GM23338 (cell line): ENCODE measurements around the gene STKLD1. TPM values are rescaled to one million over a fixed set of nuclear protein-coding genes. Genes with fewer than 3 reads are reported as not detected.

ENCODE experiments used
- ATAC-seq: fragments of 200-7000 bp; cut with Tn5 transposase; 3 replicates; pipeline ENCODE4 v1.9.1; 2020
- DNase-seq: peaks from one replicate; pipeline ENCODE4 v3.0.0-alpha.2; 2015; ENCODE audit warnings: low spot score
- H2AFZ ChIP-seq: fragments of 200-600 bp; sonication (generic); 2 replicates; pipeline ENCODE4 v1.8.0; 2016; ENCODE audit warnings: antibody characterized with exemption, mild to moderate bottlenecking, moderate library complexity
- H3F3A ChIP-seq: fragments of 200-600 bp; sonication (generic); replicated peaks from 2 replicates; pipeline ENCODE4 v1.8.0; 2017; ENCODE audit warnings: antibody characterized with exemption, mixed run types, low read depth
- H3K27ac ChIP-seq: fragments of 200-600 bp; sonication (generic); 2 replicates; pipeline ENCODE4 v1.6.1; 2016; ENCODE audit warnings: low read depth
- H3K27me3 ChIP-seq: fragments of 200-600 bp; sonication (generic); 2 replicates; pipeline ENCODE4 v1.8.0; 2016; ENCODE audit warnings: mild to moderate bottlenecking, mixed run types, moderate library complexity; ENCODE audit not compliant: insufficient read depth
- H3K36me3 ChIP-seq: fragments of 200-600 bp; sonication (generic); 2 replicates; pipeline ENCODE4 v1.8.0; 2016; ENCODE audit warnings: mild to moderate bottlenecking; ENCODE audit not compliant: insufficient read depth
- H3K4me1 ChIP-seq: fragments of 200-600 bp; sonication (generic); 2 replicates; pipeline ENCODE4 v1.8.0; 2016; ENCODE audit warnings: mild to moderate bottlenecking, moderate library complexity; ENCODE audit not compliant: insufficient read depth
- H3K4me2 ChIP-seq: fragments of 200-600 bp; sonication (generic); 2 replicates; pipeline ENCODE4 v1.7.1; 2017; ENCODE audit warnings: mixed run types
- H3K4me3 ChIP-seq: fragments of 200-600 bp; sonication (generic); 2 replicates; pipeline ENCODE4 v1.6.1; 2016; ENCODE audit warnings: mixed run types
- H3K79me2 ChIP-seq: fragments of 200-600 bp; sonication (generic); replicated peaks from 2 replicates; pipeline ENCODE4 v1.8.0; 2017; ENCODE audit warnings: mild to moderate bottlenecking; ENCODE audit not compliant: insufficient read depth
- H3K9me2 ChIP-seq: fragments of 200-600 bp; sonication (generic); 2 replicates; pipeline ENCODE4 v1.8.0; 2017; ENCODE audit not compliant: insufficient read depth
- H4K20me1 ChIP-seq: fragments of 200-600 bp; sonication (generic); replicated peaks from 2 replicates; pipeline ENCODE4 v1.8.0; 2017; ENCODE audit warnings: mild to moderate bottlenecking; ENCODE audit not compliant: insufficient read depth
- H3K27ac Mint-ChIP-seq: 2 replicates; pipeline ENCODE4 v1.8.0; 2020; ENCODE audit warnings: inconsistent platforms, mild to moderate bottlenecking, moderate library complexity, mixed read lengths
- H3K27me3 Mint-ChIP-seq: 3 replicates; pipeline ENCODE4 v1.8.0; 2022; ENCODE audit warnings: low read depth, mild to moderate bottlenecking, moderate library complexity, mixed read lengths, inconsistent platforms; ENCODE audit not compliant: insufficient read depth, poor library complexity
- H3K36me3 Mint-ChIP-seq: 3 replicates; pipeline ENCODE4 v1.8.0; 2021; ENCODE audit warnings: low read depth, mild to moderate bottlenecking, inconsistent platforms, moderate library complexity, mixed read lengths
- H3K4me1 Mint-ChIP-seq: 3 replicates; pipeline ENCODE4 v1.8.0; 2020; ENCODE audit warnings: mild to moderate bottlenecking, inconsistent platforms, mixed read lengths
- H3K4me3 Mint-ChIP-seq: 3 replicates; pipeline ENCODE4 v1.8.0; 2021; ENCODE audit warnings: moderate library complexity, mild to moderate bottlenecking, inconsistent platforms, mixed read lengths
- H3K9me3 Mint-ChIP-seq: 3 replicates; pipeline ENCODE4 v1.8.0; 2020; ENCODE audit warnings: moderate library complexity, mild to moderate bottlenecking, inconsistent platforms, mixed read lengths
- CREB1 ChIP-seq: fragments of 250-450 bp; sonication (Bioruptor Pico); IDR thresholded peaks from 2 replicates; pipeline ENCODE4 v1.5.0; 2020; ENCODE audit warnings: low read depth, mild to moderate bottlenecking, moderate library complexity
- ETS1 ChIP-seq: IDR thresholded peaks from 2 replicates; pipeline ENCODE4 v1.6.1; 2016; ENCODE audit warnings: antibody characterized with exemption
- EZH2 ChIP-seq: fragments of 200-600 bp; sonication (generic); IDR thresholded peaks from one replicate; pipeline ENCODE4 v1.8.0; 2017; ENCODE audit warnings: antibody characterized with exemption, mild to moderate bottlenecking, low read depth; ENCODE audit not compliant: unreplicated experiment
- EZH2phosphoT487 ChIP-seq: fragments of 200-600 bp; sonication (generic); IDR thresholded peaks from one replicate; pipeline ENCODE4 v1.8.1; 2018; ENCODE audit warnings: antibody characterized with exemption; ENCODE audit not compliant: unreplicated experiment
- JUNB ChIP-seq: IDR thresholded peaks from one replicate; pipeline ENCODE4 v1.6.1; 2016; ENCODE audit warnings: antibody characterized with exemption; ENCODE audit not compliant: unreplicated experiment
- NANOG ChIP-seq: IDR thresholded peaks from 2 replicates; pipeline ENCODE4 v1.6.1; 2016; ENCODE audit warnings: antibody characterized with exemption, borderline replicate concordance
- POLR2AphosphoS5 ChIP-seq: IDR thresholded peaks from 2 replicates; pipeline ENCODE4 v1.6.1; 2016; ENCODE audit warnings: antibody characterized with exemption, low read depth
- REST ChIP-seq: IDR thresholded peaks from one replicate; pipeline ENCODE4 v1.6.1; 2018; ENCODE audit warnings: antibody characterized with exemption; ENCODE audit not compliant: unreplicated experiment
- STAT1 ChIP-seq: IDR thresholded peaks from one replicate; pipeline ENCODE4 v1.6.1; 2016; ENCODE audit warnings: antibody characterized with exemption; ENCODE audit not compliant: unreplicated experiment
- ZNF114 ChIP-seq: fragments of 250-450 bp; sonication (Bioruptor Pico); IDR thresholded peaks from 2 replicates; pipeline ENCODE4 v1.5.0; 2020; ENCODE audit warnings: mild to moderate bottlenecking, moderate library complexity
- ZNF331 ChIP-seq: fragments of 250-450 bp; sonication (Bioruptor Pico); IDR thresholded peaks from 2 replicates; pipeline ENCODE4 v1.5.0; 2020; ENCODE audit warnings: low read depth, mild to moderate bottlenecking, moderate library complexity
- ZNF462 ChIP-seq: fragments of 250-450 bp; sonication (Bioruptor Pico); IDR thresholded peaks from 2 replicates; pipeline ENCODE4 v1.5.0; 2020; ENCODE audit warnings: mild to moderate bottlenecking, moderate library complexity
- polyA plus RNA-seq: library from polyadenylated mRNA; unstranded; fragments of >200 nt; fragmentation: Nextera tagmentation; extraction: Ambion mirVana; gene quantifications from 2 replicates; pipeline ENCODE4 v1.2.1, GENCODE V29; 2016
- total RNA-seq: library from RNA; depleted of rRNA; stranded (reverse); fragments of >200 nt; shearing (Covaris generic); gene quantifications from 2 replicates; pipeline ENCODE4 v1.2.3, GENCODE V29; 2014
- TF ChIP-seq, protein P1 (sequence below), 2 experiments: fragments of 200-600 bp in 1 of 2; sonication (generic) in 1 of 2; conservative IDR thresholded peaks; 2 replicates each; pipeline versions ENCODE4 v1.5.1 to v1.6.1; 2016 to 2017; ENCODE audit warnings: antibody characterized with exemption in 2 of 2, low read depth in 2 of 2, mild to moderate bottlenecking in 2 of 2, moderate library complexity in 1 of 2

The STKLD1 gene
- total and polyA plus RNA-seq, 2 experiments from 2014 or later = 0.57 TPM; not detected in 1

- TF ChIP-seq CREB1 (CRISPR knock-in tag) (no peak), REST (no peak), NANOG (no peak), EZH2phosphoT487 (no peak), EZH2 (no peak), ETS1 (no peak), JUNB (no peak), ZNF331 (no peak), ZNF462 (CRISPR knock-in tag) (no peak), POLR2AphosphoS5 (no peak), ZNF114 (CRISPR knock-in tag) (no peak), STAT1 (no peak)
- TF ChIP-seq, protein P1, sequence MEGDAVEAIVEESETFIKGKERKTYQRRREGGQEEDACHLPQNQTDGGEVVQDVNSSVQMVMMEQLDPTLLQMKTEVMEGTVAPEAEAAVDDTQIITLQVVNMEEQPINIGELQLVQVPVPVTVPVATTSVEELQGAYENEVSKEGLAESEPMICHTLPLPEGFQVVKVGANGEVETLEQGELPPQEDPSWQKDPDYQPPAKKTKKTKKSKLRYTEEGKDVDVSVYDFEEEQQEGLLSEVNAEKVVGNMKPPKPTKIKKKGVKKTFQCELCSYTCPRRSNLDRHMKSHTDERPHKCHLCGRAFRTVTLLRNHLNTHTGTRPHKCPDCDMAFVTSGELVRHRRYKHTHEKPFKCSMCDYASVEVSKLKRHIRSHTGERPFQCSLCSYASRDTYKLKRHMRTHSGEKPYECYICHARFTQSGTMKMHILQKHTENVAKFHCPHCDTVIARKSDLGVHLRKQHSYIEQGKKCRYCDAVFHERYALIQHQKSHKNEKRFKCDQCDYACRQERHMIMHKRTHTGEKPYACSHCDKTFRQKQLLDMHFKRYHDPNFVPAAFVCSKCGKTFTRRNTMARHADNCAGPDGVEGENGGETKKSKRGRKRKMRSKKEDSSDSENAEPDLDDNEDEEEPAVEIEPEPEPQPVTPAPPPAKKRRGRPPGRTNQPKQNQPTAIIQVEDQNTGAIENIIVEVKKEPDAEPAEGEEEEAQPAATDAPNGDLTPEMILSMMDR (conservative IDR thresholded peaks at IDR 0.05; ENCODE audit: low read depth in 2 of 2) = no peak
- Mint-ChIP-seq H3K4me3 (no peak overlapping the region), H3K36me3 (peaks cover 50% of the 10 kb centered on the region), H3K4me1 (peaks cover 3% of the 10 kb centered on the region; the same call in 2 of the 3 replicates), H3K27ac (no peak overlapping the region), H3K27me3 (peaks cover 23% of the 10 kb centered on the region), H3K9me3 (no peaks in the 10 kb centered on the region; the same call in 2 of the 3 replicates)
- H3K4me2 ChIP-seq = no peak overlapping the region
- DNase-seq (no peak), ATAC-seq (no peak)
- H2AFZ ChIP-seq = no peak overlapping the region
- 0 out of 2 replicates have a peak, but pooled peaks cover 13% of the 10 kb centered on the region for H3F3A ChIP-seq
- peaks cover 6% of the 10 kb centered on the region; the same call in 1 of the 2 replicates for H3K36me3 ChIP-seq
- no peaks in the 10 kb centered on the region for H3K9me2 ChIP-seq
- H3K27ac ChIP-seq = no peak overlapping the region
- H3K27me3 ChIP-seq = no peaks in the 10 kb centered on the region
- H3K4me3 ChIP-seq = no peak overlapping the region
- H4K20me1 ChIP-seq = no peaks in the 10 kb centered on the region; the same call in 1 of the 2 replicates
- H3K79me2 ChIP-seq = no peaks in the 10 kb centered on the region
- H3K4me1 ChIP-seq = no peaks in the 10 kb centered on the region
Observed at GRCh38 chr9:133405508-133406438, 29.6 kb downstream of the STKLD1 start.
